T-helper 2 cell treated with Interferon-gamma antibody and Interleukin-4, amounts not matched to agents 100 ng/mL and 5 ng/mL, for 36 hours (primary cell): ENCODE data around the gene ADSS1. TPM values are rescaled to one million over a fixed set of nuclear protein-coding genes. Genes with fewer than 3 reads are reported as not detected.

Experiments used
- intact Hi-C: fragments of 100-400 bp; cut with micrococcal nuclease; formaldehyde crosslinking; loops from one replicate; pipeline ENCODE4 v1.15.1; 2023
- total RNA-seq: library from RNA; stranded (reverse); gene quantifications from 2 replicates; pipeline ENCODE4 v1.2.3, GENCODE V29; 2022

ADSS1 gene
- total RNA-seq, 1 donor from 2014 or later = 1.0 TPM

DNA sequence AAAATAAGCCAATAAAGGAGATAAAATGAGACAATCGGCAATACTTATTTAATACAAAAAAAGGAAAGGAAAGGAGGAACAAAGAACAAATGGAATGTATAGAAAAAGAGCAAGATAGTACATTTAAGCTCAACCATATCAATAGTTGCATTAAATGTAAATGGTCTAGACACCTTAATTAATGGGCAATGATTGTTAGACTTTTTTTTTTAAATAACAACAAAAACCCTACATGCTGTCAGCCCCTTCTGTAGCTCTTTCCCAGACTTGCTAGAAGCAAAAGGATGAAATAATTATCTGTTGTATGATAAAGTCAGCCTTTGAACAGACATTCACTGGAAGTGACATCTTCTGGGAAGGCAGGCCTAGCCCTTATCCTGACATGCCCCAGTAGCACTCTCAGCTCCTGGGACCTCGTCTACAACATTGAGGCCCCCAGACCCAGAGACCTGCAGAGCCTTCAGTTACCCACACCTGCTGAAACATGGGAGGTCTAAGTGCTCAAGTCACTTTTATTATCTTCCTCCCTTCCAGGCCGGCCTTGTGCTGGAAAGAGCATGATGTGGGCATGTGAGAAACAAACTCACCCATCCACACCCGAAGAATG, 42.3 kb downstream of the ADSS1 start:
- intact Hi-C loops = no loop called here

DNA sequence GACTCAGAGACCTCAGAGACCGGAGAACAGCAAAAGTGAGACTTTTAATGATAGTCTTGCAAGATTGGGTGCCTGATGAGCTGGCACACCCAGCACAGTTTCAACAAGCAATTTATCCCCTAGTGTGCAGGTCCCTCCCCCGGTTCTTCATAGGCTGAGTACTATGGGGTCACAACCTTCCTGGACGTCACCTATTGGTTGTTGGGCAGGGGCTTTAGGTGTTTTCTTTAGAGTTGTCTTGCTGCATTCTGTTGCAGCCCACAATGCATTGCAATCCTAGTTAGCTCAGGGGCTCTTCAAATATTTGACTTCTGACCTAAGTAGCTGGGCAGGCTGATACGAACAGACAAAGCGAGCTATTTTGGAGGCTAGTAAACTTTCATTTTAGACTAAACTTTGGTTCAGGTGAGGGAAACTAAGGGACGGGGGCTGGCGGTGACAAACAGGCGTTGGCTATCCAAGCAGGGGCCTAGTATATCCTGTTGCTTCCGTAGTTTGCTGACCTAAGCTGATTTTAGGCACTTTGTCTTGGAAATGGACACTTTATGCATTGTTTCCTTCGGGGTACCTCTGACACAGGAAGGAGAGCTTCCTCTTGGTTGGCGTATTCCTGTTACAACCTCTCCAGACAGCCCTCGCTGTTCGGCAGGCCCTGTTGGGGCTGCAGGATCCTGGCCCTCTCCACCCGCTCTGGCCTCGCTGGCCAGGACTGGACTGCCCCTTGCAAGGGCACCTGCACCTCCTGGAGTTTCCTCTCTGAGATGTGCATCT, 43.0 kb downstream of the ADSS1 start:
- intact Hi-C loops = no loop called here

DNA sequence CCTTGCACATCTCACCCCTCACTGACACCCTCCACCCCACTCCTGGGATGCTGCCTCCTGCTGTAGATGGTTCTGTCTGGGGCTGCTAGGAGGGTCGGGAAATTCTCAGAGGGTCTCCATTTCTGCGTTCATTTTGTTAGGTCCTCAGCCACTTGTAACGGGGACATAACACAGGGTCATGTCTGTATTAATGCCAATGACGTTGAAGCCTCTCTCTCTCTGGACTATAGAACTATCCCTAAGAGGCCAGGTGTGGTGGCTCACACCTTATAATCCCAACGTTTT, 43.5 kb downstream of the ADSS1 start:
- intact Hi-C loops = no loop called here

DNA sequence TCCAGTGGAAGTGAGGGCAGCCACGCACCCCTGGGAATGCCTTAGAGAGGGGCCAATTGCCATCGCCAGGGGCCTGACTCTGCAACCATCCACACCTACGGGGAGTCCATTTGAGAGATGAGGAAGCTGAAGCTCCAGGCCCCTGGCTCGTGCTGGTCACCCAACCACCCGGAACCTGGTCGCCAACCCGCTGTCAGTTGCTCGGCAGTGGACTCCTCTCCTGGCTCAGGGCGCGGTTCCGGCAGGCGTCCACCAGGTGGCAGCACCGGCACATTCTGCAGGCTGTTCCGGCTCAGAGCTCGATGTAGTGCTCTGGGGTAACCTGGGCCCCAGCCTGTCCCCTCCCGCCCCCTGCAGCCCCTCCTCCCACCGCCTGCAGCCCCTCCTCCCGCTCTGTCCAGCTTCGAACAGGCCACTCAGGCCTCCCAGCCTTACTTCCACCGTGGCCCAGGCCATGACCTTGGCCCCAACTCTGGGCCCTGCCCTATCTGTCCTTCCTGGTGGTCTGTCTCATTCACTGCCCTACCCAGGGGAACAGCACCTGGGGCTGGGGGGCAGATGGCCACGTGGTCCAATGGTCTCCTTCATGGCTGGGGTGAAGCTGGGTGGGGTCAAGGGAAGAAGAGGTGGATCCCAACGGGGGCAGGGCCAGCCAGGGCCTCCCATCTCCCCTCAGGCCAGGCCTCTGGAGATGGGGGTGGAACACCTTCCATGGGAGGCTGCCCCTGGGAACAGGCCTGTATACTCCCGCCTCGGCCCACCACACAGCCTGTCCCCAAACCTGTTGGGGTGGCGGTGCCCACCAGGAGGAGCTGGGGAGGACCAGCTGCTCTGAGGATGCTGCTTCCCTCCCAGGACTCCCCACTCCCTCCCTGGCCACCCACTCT, 44.7 kb downstream of the ADSS1 start:
- intact Hi-C loops = loop anchor here (1.0 to 2.0 kb wide), 4 partner anchors 32 to 102 kb away; partner anchors contain the start of genes CEP170B and ZBTB42

DNA sequence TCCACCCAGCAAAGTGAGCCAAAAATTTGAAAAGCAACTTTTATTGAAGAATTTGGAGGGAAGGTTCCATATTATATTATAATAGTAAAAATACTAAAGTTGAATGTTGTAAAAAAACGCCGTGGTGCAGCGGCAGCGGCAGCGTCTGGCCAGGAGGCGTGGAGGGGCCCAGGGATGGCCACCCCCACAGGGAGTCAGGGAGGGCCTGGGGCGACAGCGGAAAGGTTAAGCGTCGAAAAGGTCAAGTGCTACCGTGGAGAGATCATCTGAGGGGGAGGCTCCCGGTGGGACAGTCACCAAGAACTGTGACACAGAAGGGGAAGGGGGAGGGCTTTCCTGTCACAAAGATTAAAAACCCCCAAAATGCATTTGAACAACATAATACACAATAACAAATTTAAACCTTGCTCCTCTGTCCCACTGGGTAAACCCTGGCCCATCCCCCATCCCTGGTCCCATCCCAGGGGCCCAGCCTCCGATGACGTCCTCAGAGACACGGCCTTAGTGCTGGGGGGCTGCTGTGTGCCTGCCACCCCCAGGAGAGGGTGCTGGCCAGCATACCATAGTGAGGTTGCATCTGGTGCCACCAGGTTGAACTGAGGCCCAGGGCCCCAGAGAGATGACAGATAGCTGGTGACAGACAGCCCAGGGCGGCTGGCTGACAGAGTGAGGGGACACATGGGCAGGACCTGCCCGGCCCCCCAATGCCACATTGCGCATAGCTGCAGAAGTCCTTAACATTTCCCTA, 45.5 kb downstream of the ADSS1 start:
- intact Hi-C loops = loop anchor here (2.0 kb wide), 2 partner anchors 31 to 101 kb away; partner anchors contain the start of gene ZBTB42

DNA sequence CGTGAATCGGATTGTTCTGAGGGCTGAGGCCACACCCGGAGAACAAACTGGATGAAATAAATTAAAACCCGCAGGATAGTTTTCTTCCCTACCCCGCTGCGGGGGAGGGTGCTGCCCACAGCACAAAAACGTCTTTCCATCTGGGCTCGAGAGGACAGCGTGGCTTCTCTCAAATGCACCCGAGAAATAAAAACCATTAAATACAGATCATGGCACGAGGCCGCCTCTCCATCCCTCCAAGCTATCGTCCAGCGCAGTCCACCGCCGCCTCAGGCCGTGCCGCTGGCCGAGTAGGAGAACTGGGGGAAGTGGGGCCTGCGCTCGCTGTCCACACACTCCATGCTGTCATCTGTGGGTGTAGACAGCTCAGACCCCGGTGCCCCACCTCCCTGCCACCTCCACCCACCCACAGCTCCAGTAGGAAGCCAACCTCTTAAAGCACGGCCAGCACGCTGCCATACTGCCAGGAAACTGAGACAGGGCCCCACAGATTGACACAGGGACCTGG, 46.1 kb downstream of the ADSS1 start:
- intact Hi-C loops = no loop called here

DNA sequence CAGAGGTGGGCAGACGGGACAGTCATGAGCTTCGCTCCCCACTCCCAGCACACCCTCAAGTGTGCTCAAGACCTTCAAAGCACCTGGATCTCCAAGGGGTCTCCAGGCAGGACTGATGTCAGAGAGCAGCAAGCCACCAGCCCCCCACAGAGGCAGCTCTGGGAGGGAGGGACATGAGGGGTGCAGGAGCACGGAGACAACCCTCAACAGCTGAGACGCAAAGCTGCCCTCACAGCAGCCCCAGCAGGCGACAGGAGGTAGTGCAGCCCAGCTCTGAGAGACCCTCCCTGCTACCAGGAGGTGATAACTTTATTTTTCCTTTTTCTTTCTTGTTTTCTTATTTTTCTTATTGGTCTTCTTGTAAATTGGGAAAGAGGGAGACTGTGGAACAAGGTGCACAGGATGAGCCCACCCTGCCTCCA, 46.8 kb downstream of the ADSS1 start:
- intact Hi-C loops = no loop called here

DNA sequence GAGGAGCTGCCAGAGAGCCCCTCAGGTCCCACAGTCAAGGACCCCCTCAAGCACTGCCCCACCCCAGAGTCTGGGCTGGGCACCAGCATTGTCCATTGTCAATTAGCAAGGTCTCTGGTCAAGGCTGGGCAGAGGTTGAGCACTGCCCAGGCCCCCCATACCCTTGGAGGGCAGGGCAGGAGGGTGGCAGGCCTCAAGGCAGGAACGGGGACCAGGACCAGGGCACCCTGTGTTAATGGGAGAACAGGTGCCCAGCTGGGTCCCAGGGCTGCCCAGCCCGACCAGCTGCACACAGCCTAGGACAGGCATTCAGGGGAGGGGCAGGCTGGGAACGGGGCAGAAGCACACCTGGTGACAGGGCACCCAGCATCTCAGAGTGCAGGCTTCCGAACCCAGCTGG, 47.3 kb downstream of the ADSS1 start:
- intact Hi-C loops = no loop called here

DNA sequence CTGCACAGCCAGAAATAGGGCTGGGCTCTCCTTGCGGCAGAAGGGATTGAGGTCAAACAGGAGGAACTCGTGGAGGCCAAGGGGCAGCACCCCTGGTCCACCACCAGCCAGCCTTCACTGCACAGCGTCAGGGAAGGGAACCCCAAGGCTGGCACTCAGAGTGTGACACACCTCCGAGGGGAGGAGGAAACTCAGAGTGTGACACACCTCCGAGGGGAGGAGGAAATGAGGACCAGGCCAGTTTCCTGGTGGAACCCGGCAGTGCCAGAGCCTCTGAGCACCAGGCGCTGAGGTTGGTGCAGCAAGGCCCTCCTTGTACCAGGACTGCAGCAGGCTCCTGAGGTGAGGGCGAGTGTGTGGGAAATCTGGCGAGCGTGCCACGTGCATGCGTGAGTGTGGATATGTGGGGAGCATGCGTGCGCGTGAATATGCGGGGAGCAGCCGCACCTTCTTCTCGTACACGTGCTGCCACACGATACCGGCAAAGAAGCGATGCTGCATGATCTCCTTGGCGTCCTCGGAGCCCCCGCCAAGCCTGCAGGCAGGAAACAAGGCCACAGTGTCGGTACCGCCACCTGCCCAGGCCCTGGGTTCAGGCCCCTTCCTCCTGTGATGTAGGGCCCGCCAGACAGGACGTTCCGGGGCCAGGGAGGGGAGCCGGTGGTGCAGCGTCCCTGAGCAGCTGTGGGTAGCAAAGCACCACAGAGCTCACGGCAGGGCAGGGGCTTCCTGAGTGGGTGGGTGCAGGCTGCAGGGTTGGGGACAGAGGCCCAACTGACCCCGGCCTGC, 48.1 kb downstream of the ADSS1 start:
- intact Hi-C loops = no loop called here

DNA sequence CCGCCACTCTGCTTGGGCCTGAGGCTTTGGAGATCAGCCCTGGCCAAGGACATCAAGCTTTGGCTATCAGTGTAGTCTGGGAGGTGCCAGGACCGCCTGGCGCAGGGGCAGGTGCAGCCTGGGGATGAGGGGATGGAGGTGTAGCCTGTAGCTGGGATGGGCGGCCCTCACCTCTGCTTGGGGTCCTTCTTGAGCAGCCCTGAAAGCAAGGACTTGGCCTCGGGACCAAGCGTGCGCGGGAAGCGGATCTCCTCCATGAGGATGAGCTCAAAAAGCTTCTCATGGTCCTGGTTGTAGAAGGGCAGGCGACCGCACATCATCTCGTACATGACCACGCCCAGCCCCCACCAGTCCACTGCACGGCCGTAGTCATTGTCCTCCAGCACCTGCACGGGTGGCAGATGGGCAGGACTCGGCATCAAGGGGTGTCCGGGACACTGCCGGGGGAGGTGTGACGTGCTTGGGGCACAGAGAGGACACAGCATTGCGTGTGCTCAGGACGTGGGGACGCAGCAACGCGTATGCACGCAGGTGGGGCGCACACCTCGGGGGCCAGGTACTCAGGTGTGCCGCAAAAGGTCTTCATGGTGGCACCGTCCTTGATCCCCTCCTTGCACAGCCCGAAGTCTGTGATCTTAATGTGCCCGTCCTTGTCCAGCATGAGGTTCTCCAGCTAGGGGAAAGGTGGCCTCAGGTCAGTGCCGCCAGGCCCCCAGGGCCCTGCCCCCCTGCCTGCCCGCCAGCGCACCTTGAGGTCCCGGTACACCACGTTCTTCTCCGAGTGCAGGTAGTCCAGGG, 48.9 kb downstream of the ADSS1 start:
- intact Hi-C loops = no loop called here

DNA sequence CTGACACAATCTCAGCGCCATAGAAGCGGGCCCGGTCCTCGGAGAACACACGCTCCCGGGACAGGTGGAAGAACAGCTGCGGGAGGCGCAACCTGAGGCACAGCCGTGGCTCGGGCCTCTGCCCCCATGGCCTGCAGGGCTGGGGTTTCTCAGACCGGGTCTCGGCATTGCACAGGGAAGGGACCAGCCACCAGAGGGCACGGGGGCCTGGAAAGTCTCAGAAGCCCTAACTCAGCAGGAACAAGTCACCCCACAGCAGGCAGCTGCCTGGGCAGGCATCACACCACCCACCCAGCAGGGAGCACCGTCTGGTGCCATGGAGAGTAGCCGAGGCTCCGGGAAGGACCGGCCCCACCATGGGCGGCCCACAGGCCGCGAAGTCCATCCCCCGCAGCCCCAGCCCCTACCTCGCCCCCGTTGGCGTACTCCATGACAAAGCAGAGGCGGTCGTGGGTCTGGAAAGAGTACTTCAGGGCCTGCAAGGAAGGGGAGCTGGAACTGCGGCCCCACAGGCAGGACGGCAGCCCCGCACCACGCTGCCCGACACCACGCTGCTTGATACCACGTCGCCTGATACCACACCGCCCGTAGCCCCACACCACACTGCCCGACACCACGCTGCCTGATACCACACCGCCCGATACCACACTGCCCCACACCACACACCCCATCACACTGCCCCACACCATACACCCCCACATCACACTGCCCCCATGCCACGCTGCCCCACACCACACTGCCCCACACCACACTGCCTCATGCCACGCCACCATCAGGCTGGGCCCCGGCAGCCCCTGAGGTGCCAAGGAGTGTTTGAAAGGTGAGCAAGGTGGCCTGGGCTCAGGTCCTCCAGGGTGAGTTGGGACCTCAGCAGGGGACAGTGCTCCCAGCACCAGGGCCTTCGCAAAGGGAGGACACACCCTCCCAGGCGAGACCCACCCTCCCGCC, 49.8 kb downstream of the ADSS1 start:
- intact Hi-C loops = no loop called here

DNA sequence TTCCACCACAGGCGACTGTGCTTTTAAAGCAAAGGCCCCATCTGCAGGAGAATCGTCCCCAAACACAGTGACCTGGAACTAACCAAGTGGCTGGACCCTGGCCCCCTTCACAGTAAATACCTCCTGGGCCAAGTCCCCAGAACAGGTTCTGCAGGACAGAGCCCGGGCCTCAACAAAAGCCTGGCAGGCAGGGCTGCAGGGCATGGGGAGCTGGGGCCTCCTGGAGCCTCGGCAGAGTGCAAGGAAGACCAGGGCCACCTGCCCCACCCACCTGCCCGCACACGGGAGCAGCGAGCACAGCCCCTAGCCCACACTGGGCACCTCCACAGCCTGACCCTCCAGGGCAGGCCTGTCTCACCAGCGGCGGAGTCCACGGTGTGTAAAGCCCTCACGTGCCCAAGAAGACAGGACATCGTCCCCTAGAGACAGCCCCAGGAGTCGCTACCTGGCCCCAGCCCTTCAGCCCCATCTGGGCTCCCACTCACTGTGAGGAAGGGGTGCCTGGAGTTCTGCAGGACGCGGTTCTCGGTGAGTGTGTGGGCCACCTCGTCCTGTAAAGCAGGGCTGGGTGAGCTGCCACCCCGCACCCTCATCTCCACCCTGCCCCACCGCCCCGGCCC, 50.5 kb downstream of the ADSS1 start:
- intact Hi-C loops = no loop called here

DNA sequence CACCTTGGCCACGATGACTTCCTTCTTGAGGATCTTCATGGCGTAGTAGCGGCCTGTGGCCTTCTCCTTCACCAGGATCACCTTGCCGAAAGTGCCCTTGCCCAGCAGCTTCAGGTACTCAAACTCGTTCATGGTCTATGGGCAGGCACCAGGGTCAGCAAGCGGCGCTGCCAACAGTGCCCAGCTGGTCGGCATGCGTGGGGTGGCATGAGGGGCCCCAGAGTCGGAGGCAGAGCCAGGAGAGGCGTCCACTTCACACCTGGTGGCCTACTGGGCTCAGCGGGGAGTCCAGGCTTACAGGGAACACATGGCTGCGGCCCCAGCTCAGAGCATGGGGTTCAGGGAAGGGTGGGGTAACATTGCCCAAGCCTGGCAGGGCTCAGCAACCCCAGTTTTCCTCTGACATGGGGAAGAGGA, 51.1 kb downstream of the ADSS1 start:
- intact Hi-C loops = no loop called here

DNA sequence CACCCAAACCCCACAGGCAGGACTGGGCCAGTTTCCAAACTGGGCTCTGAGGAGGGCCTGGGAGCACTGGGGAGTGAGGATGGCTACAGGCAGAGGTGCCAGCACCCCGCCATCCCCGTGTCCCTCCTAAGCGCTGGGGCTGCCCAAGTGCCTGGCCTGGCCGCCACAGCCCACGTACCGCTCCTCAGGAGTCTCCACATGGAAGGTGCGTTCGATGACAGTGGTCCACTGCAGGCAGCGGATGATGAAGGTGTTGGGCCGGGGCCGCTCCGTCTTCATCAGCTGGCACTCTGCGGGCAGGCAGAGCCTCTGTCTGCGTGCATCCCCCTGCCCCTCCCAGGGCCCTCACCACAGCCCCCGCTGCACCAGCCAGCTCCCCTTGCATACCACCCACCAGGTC, 52.5 kb downstream of the ADSS1 start:
- intact Hi-C loops = no loop called here

DNA sequence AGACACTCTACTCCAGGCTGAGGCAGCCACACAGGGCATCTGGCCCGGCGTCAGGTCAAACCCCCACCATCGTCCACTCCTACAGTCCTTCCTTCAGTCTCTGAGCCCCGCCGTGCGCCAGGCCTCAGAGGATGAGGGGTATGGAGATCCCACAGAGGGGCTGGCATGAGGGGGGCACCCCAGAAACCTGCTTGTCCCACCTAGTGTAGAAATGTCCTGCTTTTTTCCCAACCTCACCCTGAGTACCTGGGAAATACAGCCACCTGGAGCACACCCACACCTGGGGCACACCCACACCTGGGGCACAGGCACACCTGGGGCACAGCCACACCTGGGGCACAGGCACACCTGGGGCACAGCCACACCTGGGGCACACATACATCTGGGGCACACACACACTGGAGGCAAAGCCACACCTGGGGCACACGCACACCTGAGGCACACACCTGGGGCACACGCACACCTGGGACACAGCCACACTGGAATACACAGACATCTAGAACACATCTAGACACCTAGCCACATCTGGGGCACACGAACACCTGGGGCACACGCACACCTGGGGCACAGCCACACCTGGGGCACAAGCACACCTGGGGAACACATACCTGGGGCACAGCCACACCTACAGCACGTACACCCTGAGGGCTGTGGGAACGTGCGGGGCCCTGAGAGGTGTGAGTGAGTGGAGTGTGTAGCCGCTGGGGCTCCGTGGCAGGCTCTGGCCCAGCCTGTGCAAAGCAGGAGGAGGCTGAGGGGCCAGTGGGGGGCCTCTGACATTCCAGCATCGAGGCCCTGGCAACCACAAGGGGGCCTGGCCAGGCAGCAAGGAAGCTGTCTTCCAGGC, 53.2 kb downstream of the ADSS1 start:
- intact Hi-C loops = no loop called here

DNA sequence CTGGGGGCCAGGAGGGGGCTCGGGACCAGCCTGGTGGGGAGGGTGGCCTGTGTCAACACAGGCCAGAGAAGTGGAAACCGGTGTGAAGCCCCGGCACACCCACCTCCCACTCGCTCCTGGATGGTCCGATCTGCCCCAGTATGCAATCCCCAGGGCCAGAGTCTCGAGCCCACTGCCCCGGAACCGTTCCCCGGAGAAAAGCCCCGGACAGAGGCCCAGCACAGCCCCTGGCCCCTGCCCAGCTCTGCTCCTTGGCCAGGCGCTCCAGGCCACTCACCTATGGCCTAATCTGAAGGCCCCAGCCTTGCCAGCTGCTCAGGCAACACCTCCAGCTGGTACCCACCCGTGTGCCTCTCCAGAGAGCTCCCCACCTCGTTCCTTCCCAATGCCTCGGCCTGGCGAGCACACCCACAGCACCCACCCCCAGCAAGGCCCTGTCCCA, 53.8 kb downstream of the ADSS1 start:
- intact Hi-C loops = no loop called here
